GM18502 (cell line): Measurements from ENCODE around the gene PDE5A.
"Not testable (repeated sequence)": the region's sequence is repeated elsewhere in the genome, so short reads cannot be mapped to it uniquely, and the experiment has no call there.

Experiments
- ATAC-seq: cut with Tn5 transposase; IDR thresholded peaks from one replicate; pipeline ENCODE4 v1.9.1; 2021; ENCODE audit warnings: mild to moderate bottlenecking; ENCODE audit not compliant: unreplicated experiment, poor library complexity

Gene PDE5A

GRCh38 chr4:119628281-119629141 is at the start of gene PDE5A:
Gene PDE5A, minus strand, starts transcription at chr4:119628804. Its CDS starts 133 bp downstream, at chr4:119628671.
- peak; percentile 91 for ATAC-seq

DNA sequence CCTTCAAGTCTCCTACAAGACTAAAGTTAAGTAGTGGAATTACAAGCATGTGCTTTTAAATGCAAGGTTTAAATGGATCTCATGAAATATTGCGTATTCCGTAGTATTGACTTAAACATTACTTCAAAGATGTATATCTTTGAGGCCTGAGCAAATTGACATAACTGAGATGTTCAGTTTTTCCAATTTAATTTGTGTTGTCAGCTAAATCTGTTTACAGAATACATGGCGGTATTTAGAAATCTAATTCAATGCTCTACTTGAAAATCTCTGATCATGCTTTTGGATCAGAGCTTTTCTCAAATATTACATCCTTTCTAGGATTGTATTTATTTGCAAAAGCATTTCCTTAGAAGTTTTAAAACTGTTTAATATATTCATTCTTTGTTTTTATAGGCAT is 47.5 kb upstream of the PDE5A start:
- no peak for ATAC-seq

DNA sequence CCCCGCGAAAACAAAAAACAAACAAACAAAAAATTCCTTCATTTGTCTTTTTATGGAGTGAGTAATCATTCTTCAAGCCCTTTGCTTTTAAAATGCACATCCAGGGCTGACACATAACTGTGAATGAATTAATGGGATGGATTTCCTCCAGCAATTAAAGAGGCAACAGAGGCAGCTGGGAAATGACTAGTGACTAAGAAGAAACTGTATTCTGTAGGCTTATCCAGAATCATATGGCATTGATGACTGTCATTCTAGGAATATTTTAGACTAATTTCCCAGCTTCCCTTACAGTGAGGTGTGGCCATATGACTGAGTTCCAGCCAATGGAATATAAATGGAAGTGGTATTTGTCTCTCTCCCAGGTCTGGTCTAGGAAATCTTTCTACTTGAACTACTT is 46.8 kb upstream of the PDE5A start:
- ATAC-seq = no peak

DNA sequence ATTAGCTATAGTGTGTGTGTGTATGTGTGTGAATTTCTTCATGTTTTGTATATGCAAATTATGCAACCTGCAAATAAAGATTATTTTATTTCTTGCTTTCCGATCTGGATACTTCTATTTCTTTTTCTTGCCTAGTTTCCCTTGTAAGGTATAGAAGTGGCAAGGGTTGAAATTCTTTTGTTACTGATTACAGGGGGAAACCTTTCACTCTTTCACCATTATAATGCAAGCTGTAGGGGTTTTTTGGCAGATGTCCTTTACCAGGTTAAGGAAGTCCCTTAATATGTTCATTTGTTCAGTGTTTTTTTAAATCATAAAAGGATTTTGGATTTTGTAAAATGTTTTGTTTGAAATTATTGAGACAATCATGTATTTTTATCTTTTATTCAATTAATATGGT is 44.3 kb upstream of the PDE5A start:
- no peak for ATAC-seq

GRCh38 chr4:119672086-119672485 is 43.5 kb upstream of the PDE5A start:
- no peak for ATAC-seq

DNA sequence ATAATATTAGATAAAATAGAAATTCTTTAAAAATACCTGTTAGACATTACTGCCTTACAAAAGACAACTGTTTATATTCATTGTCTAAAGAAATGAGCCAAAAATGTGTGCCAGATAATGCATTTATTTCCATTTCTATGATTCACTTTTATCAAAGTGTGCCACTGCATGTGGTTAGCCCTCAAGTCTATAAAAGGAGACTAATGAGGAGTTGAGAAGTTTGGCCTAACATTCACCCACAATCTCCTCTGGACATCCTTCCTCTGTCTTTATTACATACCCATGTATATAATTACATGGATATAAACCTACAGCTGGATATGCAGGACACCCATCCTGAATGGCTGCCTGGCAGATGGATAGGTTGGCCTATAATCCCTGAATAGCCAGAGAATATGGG is 42.6 kb upstream of the PDE5A start:
- no peak for ATAC-seq

GRCh38 chr4:119667802-119668201 is 39.2 kb upstream of the PDE5A start:
- no peak for ATAC-seq

DNA sequence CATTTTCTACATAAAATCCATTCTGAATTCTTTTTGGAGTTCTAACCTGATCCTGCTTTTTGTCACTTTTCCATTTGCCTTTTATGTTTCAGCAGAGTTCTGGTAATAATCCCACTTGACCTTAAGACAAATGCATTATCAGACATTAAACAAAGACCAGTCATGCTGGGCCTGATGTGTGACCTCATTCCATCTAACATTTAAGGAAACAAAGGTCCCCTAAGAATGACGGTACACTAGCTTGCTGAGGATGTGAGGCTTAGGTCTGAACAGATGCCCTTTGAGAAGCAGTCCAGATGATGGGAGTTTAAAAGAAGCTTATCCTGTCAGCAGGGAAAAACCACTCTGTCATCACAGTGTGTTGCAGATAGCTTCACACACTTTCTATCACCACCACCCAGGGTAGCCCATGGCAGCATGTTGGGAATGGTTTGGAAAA is 38.1 kb upstream of the PDE5A start:
- no peak for ATAC-seq

- no peak for ATAC-seq
Measured at GRCh38 chr4:119665752-119666151, 37.1 kb upstream of the PDE5A start.

GRCh38 chr4:119664168-119664907 is 35.7 kb upstream of the PDE5A start:
- no peak for ATAC-seq

GRCh38 chr4:119663160-119663788 is 34.7 kb upstream of the PDE5A start:
- no peak for ATAC-seq

- not testable (repeated sequence) for ATAC-seq
Measured at GRCh38 chr4:119662612-119663011, 34.0 kb upstream of the PDE5A start.

DNA sequence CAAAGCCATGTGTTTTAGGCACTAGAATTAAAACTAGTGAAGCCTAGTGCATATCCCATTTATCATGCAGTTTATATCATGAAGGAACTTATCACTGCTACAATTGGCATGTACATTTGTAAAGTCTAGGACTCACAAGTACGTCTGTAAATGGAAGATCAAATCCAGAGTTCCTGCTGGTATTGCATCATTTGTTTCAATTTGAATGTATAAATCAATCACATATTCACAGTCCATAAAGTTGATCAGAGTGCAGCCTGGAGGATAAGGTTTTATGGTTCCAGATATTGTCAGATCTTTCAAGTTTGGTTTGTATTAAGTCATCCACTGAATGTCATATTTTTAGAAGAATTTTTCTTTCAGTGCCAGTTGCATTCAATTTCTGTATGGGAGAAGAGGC is 32.6 kb upstream of the PDE5A start:
- no peak for ATAC-seq

GRCh38 chr4:119659576-119659975 is 31.0 kb upstream of the PDE5A start:
- no peak for ATAC-seq

GRCh38 chr4:119657111-119657611 is 28.6 kb upstream of the PDE5A start:
- no peak for ATAC-seq

DNA sequence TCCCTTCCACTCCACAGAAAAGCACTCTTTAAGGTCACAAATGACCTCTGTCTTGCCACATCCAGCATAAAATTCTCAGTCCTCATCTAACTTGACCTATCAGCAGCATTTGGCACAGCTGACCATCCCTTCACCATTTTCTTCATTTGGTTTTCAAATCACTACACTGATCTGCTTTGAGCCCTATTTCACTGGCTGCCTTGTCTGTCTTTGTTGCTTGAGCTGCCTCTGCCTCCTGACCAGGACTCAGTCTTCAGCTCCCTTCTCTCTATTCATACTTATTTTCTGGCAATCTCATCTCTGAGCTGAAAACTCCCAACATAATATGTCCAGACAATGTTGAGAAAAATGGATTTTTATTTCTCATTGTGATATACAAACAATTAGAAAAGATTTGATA is 27.7 kb upstream of the PDE5A start:
- ATAC-seq = no peak

GRCh38 chr4:119655111-119655837 is 26.7 kb upstream of the PDE5A start:
- no peak for ATAC-seq

GRCh38 chr4:119653990-119654389 is 25.4 kb upstream of the PDE5A start:
- no peak for ATAC-seq

GRCh38 chr4:119652998-119653397 is 24.4 kb upstream of the PDE5A start:
- ATAC-seq = no peak

GRCh38 chr4:119648398-119648797 is 19.8 kb upstream of the PDE5A start:
- no peak for ATAC-seq
